ENCODE measurements around the gene DDX25. TPM values are rescaled to one million over a fixed set of nuclear protein-coding genes. Genes with fewer than 3 reads are reported as not detected.
"Not testable (repeated sequence)": the region's sequence is repeated elsewhere in the genome, so short reads cannot be mapped to it uniquely, and the experiment has no call there.

DDX25 gene
- under 1 TPM in 1 of 2 donors, not detected in 1; 0.21 TPM for total RNA-seq
- long read RNA-seq, result 0 reads

DNA sequence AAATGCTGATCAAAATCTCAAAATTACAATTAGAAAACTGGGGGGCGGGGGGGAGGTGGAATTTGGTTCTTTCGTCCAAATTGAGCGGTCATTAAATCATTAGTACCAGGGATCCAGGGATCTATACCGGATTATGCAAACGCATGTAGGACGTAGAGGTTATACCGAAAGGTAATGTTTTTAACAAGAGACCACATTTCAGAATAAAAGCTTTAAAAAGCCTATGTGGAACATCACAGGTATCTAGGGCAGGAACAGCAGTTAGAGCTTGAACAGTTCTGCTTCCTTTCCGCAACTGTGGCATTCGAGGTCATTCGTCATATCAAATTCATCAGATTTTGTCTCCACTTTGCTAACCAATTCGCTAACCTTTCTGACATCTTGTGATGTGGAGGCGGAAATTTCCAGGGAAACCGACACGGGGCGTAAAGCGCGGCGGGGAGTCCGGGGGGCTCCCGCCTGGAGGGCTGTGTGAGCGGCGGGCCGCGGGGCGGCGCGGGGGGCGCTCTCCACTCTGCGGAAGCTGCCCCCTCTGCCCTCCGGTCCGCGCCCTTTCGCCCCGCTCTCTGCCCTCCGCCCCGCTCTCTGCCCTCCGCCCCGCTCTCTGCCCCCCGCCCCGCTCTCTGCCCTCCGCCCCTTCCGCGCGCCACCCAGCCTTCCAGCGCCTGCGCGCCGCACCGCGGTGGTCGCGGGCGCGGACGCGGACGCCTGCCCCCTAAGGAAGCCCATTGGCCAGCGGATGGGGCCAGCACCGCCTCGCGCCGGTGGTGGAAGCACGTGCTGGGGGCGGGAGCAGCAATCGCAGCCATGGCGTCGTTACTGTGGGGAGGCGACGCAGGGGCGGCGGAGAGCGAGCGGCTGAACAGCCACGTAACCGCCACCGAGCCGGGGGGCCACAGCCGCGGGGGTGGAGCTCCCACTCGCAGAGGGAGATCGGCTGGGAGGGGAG is at the start of gene DDX25:
Gene DDX25, plus strand, starts transcription at position 798 of the 949 bp plus-strand sequence. Its CDS starts 10 bp downstream, at position 808.
- peak; percentile 18 to 19 for ATAC-seq
- intact Hi-C loops (cut with DNase I), result no loop called here
- no peak for DNase-seq

DNA sequence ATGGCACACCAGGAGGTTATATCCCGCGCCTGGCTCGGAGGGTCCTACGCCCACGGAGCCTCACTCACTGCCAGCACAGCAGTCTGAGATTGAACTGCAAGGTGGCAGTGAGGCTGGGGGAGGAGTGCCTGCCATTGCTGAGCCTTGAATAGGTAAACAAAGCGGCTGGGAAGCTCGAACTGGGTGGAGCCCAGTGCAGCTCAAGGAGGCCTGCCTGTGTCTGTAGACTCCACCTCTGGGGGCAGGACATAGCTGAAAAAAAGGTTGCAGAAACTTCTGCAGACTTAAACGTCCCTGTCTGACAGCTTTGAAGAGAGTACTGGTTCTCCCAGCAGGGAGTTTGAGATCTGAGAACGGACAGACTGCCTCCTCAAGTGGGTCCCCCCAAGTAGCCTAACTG is 46.6 kb upstream of the DDX25 start:
- ATAC-seq; intact Hi-C loops (cut with DNase I); DNase-seq: not testable (repeated sequence)

DNA sequence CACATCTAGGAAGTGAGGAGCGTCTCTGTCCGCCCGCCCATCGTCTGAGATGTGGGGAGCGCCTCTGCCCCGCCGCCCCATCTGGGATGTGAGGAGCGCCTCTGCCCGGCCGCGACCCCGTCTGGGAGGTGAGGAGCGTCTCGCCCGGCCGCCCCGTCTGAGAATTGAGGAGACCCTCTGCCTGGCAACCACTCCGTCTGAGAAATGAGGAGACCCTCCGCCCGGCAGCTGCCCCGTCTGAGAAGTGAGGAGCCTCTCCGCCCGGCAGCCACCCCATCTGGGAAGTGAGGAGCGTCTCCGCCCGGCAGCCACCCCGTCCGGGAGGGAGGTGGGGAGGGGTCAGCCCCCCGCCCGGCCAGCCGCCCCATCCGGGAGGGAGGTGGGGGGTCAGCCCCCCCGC is 41.5 kb upstream of the DDX25 start:
- intact Hi-C loops (cut with DNase I); DNase-seq; ATAC-seq: not testable (repeated sequence)

DNA sequence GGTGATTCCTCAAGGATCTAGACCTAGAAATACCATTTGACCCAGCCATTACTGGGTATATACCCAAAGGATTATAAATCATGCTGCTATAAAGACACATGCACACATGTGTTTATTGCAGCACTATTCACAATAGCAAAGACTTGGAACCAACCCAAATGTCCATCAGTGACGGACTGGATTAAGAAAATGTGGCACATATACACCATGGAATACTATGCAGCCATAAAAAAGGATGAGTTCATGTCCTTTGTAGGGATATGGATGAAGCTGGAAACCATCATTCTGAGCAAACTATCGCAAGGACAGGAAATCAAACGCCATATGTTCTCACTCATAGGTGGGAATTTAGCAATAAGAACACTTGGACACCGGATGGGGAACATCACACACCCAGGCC is 39.0 kb upstream of the DDX25 start:
- DNase-seq; ATAC-seq; intact Hi-C loops (cut with DNase I): not testable (repeated sequence)

DNA sequence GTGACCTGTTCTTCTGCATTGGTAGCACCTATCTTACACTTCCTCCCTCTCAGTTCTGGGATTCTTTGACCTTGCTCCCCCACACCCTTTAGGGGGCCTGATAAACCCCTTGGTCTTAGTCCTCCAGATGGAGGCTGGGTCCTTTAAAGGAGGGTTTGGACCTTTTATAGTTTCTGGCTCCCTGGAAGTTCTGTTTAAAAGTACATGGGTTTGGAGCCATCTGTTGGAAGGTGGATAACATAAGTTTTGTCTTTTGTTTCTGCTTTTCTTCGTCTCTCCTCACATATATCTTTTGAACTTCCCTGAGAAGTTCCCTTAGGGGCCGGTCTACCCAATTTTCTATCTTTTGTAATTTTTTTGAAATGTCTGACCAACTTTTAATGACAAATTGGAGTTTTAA is 34.8 kb upstream of the DDX25 start:
- DNase-seq (no peak), ATAC-seq (no peak)
- intact Hi-C loops (cut with DNase I), result no loop called here

DNA sequence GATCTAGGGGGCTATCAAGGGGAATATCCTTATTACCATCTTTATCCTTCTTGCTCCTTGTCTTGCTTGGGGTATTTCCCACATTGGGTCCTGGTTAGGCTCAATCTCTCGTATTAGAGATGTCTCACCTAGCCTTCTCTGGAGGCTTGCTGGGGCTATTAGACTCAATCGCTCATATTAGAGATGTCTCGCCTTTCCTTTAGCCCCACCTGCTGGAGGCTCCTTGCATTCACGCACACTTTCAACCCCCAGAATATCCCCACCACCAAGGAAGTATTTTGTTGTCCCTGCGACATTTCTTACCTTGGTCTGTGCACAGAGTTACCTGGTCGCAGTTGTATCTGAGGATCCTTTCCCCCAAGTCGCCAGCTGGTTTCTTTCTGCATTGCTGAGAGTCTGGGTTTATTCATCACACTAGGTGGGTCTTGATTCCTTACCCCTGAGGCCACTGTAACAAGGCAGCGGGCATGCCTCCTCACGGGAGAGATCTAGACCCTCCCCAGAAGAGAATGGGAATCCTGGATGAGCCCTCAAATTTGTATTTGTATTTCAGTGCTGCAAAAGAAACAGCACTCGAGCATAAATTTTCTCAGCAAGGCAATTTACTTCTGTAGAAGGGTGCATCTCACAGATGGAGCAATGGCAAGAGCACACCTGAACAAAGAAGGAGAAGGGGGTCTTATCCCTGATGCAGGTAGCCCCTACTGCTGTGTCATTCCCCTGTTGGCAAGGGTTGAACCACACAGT is 32.7 kb upstream of the DDX25 start:
- ATAC-seq (peak in 1 of 2 donors; percentile 61), DNase-seq (peak; percentile 35)
- intact Hi-C loops (cut with DNase I), result loop anchor here (10.0 kb wide), 2 partner anchors 907 to 917 kb away; partner anchors contain the start of gene CCDC15 (in 1 of the 2)

DNA sequence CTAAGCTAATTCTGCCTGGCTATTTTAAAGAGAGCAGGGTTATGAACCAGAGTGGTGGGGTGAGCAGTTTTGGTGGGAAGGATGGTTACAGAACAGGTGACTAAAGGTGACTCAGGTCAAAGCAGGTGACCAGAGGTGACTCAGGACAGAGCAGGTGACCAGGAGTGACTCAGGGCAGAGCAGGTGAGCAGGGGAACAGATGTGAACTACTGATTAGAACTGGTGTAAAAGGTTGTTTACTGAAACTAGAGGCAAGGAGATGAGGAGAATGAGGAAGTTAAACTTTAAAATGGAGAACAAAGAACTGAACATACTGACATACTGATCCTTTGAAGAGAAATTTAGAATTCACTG is 32.2 kb upstream of the DDX25 start:
- intact Hi-C loops (cut with DNase I), result loop anchor here (10.0 kb wide), 2 partner anchors 907 to 917 kb away; partner anchors contain the start of gene CCDC15 (in 1 of the 2)
- DNase-seq (no peak), ATAC-seq (no peak)

DNA sequence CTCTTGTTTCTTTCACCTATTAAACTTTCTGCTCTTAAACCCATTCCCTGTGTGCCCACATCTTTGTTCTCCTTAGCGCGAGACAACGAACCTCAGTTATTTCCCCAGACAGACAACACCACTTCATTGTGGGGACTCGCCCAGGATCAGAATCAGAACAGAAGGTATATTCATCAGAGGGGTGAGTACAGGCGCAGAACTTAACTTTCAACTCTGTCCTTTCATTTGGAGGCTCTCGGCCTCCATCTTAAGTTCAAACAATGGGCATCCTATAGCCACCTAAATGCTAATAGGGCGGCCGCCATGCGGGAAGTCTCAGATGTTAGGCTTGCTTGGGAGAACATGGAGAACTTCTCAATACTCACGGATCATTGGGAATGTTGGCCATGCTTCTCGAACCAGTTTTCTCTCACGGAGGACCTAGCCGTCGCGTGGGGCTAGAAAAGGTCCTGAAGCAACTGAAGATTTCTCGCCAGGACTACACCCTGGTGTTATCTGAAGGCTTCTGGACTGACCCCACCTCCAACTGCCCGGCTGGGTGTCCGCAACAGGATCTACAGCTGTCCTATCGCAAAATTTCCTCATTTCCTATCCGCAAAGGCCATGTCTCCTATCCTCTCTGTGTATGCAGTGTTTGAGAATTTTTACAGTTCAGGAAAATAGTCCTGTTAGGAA is 30.3 kb upstream of the DDX25 start:
- DNase-seq (no peak), ATAC-seq (peak; percentile 57 to 61)
- intact Hi-C loops (cut with DNase I), result loop anchor here (10.0 kb wide), 2 partner anchors 909 to 919 kb away; partner anchors contain the start of gene CCDC15 (in 1 of the 2)

DNA sequence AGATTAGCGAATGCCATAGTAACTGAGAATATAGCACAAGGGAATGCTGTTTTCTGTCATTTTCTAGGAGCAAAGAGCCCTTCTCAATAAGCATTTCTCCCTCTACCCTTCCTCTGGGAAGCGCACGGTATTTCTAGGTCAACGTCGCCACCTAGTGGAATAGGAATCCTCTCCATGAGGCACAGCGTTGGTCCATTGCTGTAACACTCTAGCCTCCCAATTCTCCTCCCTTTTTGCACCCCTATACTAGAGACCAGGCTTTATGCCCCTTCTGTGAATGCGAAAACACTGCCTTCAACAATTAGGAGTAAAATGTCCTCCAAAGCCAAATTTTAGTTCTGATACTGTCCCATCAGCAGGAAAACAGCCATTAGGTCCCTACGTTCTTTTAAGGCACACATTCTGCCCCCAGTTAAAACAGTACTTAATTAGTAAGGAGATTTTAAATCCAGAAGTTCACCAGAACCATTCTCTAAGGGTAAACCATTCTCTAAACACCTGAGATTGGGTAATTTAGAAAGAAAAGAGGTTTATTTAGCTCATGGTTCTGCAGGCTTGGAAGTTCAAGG is 29.7 kb upstream of the DDX25 start:
- ATAC-seq (peak; percentile 94 to 97), DNase-seq (peak; percentile 43)
- intact Hi-C loops (cut with DNase I), result loop anchor here (10.0 kb wide), 2 partner anchors 910 to 920 kb away; partner anchors contain the start of gene CCDC15 (in 1 of the 2)

DNA sequence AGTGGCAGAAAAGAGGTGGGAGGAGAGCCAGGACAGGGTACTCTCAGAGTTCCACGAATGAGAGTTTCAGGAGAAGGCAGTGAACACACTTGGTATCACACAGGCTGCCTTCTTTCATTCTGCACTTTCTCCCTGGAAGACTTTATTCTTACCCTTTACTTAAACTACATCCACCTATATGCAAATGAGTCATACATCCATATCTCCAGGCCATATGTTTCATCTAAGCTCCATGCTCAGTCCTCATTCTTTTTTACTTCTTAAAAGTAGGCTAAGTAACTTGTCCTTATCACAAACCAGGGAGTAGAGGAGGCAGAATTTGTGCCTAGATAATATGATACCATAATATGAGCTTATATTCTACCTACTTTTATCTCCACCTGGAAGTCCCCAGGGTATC is 23.0 kb upstream of the DDX25 start:
- no peak for ATAC-seq
- intact Hi-C loops (cut with DNase I), result no loop called here
- no peak for DNase-seq

DNA sequence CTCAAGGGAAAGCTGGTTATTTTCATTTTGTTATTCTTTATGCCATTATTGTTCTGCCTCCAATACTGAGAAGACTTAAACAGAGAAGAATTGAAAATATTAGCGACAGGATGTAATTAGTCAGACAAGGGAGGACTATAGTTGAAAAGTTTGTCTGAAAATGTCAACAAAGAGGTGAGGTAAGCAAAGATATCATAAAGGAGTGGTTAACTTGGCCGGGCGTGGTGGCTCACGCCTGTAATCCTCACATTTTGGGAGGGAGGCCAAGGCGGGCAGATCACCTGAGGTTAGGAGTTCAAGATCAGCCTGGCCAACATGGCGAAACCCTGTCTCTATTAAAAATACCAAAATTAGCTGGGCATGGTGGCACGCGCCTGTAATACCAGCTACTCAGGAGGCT is 20.9 kb upstream of the DDX25 start:
- DNase-seq (no peak), ATAC-seq (no peak)
- intact Hi-C loops (cut with DNase I), result no loop called here

DNA sequence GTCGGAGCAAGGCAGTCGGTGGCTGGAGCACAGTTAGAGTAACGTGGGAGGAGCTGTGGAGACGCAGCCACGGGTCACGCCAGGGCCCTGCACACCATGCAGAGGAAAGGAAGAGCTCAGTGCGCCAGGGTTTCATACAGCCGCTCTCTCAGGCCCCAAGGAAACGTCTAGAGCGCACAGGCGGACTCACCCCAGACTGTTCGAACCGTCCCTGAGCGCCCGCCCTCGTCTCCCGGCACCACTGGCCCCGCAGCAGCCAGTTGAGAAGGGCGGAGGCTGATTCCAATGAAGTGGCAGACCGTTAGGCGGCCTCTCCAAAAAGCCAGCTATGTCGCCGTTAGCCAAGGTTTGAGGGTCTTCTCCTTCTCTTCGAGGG is 17.3 kb upstream of the DDX25 start:
- DNase-seq (peak; percentile 57), ATAC-seq (peak; percentile 25 to 52)
- intact Hi-C loops (cut with DNase I), result no loop called here

DNA sequence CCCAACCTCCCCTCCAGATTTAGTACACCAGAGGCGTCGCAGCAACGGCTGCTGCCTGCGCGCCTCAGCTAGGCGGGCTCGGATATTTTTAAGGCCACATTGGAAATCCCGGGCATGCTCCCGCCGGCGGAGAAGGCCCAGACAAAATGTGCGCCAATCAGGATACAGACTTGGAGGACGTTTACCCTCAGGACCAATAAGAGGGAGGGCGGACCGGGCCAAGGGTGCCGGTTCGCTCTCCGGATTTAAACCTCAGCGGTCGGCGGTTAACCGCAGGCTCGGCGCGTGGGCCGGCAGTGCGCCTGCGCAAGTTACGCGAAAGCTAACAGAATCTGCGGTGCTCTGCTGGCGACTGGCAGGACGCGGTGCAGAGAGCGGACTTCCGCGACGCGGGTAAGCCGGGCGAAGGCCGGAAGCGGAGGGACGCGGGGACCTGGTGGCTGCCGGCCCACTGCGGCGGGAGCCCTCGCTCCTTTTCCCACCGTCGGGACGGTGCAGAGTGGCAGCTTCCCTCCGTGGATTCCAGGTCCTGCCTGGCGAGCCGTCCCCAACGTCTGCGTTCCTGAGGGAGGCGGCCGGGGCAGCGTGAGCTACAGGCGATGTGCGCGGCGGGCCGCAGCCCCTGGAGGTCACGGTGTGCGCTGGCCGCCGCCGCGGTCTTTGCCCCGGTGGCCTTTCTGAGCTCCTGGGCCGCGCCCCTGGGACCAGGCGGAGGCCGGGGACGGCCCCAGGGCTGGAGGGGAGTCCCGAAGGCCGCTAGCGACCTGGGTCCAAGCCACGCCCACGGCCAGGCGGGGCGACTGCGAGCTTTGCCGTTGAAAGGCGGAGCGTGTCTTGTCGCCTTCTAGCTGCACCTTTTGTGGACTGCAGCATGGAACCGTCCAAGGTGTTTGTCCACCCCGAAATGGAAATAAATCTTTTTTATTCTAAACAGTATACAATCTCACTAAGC is 16.7 kb upstream of the DDX25 start, which contains the start of gene HYLS1:
Gene HYLS1, plus strand, starts transcription at position 296 of the 952 bp plus-strand sequence. CDS start 11,701 bp downstream, outside the sequence.
- intact Hi-C loops (cut with DNase I), result no loop called here
- DNase-seq (peak; percentile 96), ATAC-seq (peak; percentile 99)

DNA sequence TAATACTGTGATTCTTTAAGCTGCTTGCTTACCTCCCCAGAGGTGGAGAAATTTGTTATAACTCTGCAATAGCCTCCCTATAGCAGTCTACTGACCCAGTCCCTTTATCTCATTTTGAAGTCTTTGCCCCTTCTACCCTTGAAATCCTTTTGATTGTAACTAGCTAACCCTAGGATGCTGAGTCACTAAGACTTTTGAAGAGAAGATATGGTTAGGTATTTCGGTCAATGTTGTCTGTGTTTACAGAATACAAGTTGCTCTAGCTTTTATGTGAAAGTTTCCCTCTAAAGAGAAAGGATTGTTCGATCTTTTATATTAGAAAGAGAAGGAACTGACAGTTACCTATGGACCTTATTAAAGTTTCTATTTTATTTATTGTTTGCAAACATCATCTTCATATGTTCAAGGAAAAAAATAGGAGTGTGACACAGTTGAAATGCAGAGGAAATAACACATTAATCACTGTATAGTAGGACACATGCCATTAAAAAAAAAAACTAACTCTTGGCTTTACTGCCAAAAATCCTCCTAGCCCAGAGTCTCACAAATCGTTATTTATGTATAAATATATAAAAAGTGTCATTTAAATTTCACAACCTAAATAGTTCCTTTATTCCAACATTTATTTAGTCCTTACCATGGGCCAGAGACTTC is 13.7 kb upstream of the DDX25 start:
- DNase-seq (no peak), ATAC-seq (no peak)
- intact Hi-C loops (cut with DNase I), result no loop called here

DNA sequence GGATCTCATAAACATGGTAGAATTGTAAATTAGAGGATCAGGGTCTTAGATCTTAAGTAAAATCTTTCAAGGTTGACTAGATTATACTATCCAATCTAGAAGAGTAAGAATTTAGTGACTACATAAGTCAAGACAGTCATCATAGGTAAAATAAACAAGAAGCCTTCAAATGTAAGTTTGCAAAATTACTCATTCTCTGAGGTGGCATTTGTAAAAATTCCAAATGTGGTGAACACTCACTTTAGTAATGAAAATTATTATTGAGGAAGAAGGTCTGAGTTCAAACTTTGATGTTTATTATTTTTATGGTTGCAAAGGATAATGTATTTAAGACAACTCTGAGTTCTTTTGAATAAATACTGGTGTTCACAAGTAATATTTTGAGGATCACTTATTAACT is 12.2 kb upstream of the DDX25 start:
- ATAC-seq (no peak), DNase-seq (no peak)
- intact Hi-C loops (cut with DNase I), result no loop called here

DNA sequence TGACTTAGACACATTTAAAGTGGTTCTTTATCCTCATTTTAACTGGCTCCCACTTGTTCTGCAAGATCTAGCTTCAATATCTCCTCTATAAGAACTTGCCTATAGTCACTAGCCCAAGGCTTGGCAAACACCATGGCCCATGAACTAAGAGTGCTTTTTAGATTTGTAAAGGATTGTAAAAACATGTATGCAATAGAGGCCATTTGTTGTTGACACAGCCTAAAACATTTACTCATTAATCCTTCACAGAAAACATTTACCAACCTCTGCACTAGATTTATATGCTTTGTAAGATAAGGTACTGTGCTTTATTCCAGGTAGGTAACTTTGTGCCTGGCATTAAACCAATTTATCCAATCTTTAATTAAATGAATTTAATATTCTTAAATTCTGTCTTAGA is 11.3 kb upstream of the DDX25 start:
- no peak for DNase-seq
- ATAC-seq, result no peak
- intact Hi-C loops (cut with DNase I), result no loop called here

DNA sequence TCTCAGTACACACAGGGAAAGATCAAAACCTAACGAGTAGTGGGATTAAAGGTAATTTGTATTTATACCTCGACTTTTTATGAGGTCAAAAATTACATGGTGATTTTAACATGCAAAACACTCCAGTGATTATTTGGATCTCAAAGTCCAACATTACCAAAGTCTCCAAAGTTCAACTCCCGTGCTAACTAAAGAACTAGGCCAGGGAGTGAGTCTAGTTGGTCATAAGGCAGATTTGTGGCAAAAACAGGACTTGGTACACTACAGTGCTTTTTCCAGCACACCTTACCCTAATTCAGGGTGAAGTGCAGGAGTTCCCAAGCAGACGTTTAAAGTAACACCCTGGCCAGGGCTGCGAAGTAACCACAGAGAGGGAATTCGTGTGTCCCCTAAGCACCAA is 2.4 kb upstream of the DDX25 start:
- no peak for ATAC-seq

More for the DNA sequence above, 2.4 kb upstream of the DDX25 start:
- intact Hi-C loops (cut with DNase I), result no loop called here
- DNase-seq, result no peak

All from left cardiac atrium (tissue), 4 donors.